IPS-20b (cell line): ENCODE results near the gene HIC1.

Source experiments
- H3K27ac ChIP-seq: one replicate; pipeline ENCODE4 v1.5.1; 2013; ENCODE audit warnings: low read length
- H3K27me3 ChIP-seq: 2 replicates; pipeline ENCODE4 v1.6.1; 2013; ENCODE audit warnings: mild to moderate bottlenecking, low read length, inconsistent platforms; ENCODE audit not compliant: insufficient read depth
- H3K36me3 ChIP-seq: 2 replicates; pipeline ENCODE4 v1.6.1; 2013; ENCODE audit warnings: low read depth, mild to moderate bottlenecking, inconsistent platforms, low read length, moderate library complexity; ENCODE audit not compliant: insufficient read depth
- H3K4me1 ChIP-seq: 2 replicates; pipeline ENCODE4 v1.6.1; 2013; ENCODE audit warnings: mild to moderate bottlenecking, control low read depth, inconsistent platforms, low read length, moderate library complexity; ENCODE audit not compliant: insufficient read depth
- H3K4me3 ChIP-seq: 2 replicates; pipeline ENCODE4 v1.5.1; 2013; ENCODE audit warnings: mild to moderate bottlenecking, low read length, inconsistent platforms
- H3K9ac ChIP-seq: 2 replicates; pipeline ENCODE4 v1.6.1; 2013; ENCODE audit warnings: low read depth, mild to moderate bottlenecking, inconsistent platforms, low read length, moderate library complexity
- H3K9me3 ChIP-seq: 2 replicates; pipeline ENCODE4 v1.6.1; 2013; ENCODE audit warnings: mild to moderate bottlenecking, low read depth, low read length, inconsistent platforms; ENCODE audit not compliant: insufficient read depth

HIC1 gene

DNA sequence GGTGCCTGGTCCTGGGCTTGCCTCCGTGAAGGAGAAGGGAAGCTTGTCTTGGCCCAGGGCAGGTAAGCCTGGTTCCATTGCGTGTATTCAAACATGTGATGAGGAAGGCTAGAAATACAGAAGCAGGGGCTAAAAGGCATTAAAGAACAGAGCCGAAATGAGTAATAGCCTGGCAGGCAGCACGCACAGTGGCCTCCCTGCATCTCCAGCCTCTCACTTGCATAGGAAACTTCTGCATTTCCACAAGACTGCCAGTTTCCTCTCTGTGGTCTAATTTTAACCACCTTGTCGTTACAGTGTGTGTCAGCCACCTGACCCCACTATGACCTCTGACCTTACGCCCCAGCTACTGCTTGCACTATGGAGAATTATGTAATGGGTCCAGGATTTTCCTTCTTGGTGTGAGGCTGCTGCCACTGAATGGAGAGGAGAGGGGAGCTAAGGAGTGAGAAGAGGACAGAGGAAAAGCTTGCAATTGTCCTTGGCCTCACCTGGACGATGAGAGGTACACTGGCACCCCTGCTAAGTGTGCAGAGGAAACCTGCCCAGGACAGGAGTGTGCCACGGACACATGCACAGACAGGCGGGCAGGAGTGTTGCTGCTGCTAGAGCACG is 32.8 kb downstream of the HIC1 start:
- Histone ChIP-seq H3K4me1 (peaks cover 13% of the 10 kb centered on the region), H3K36me3 (no peaks in the 10 kb centered on the region), H3K9me3 (no peaks in the 10 kb centered on the region), H3K27ac (no peak overlapping the region), H3K4me3 (no peak overlapping the region), H3K27me3 (no peaks in the 10 kb centered on the region), H3K9ac (no peak overlapping the region)

- no peak overlapping the region for H3K4me3 ChIP-seq
- H3K9ac ChIP-seq: no peak overlapping the region
- H3K27ac ChIP-seq: no peak overlapping the region
- H3K4me1 ChIP-seq: peaks cover 13% of the 10 kb centered on the region
- no peaks in the 10 kb centered on the region for H3K9me3 ChIP-seq
- H3K36me3 ChIP-seq: no peaks in the 10 kb centered on the region
- H3K27me3 ChIP-seq: no peaks in the 10 kb centered on the region
These were observed 34.1 kb downstream of the HIC1 start for GRCh38 chr17:2089021-2089422.

GRCh38 chr17:2090210-2090641 is 35.3 kb downstream of the HIC1 start:
- H3K27ac ChIP-seq: no peak overlapping the region
- no peak overlapping the region for H3K4me3 ChIP-seq
- H3K9me3 ChIP-seq: no peaks in the 10 kb centered on the region
- H3K4me1 ChIP-seq: peaks cover 13% of the 10 kb centered on the region
- H3K9ac ChIP-seq: peak overlapping the region; percentile 38; the same call in 1 of the 2 replicates
- H3K27me3 ChIP-seq: no peaks in the 10 kb centered on the region
- H3K36me3 ChIP-seq: no peaks in the 10 kb centered on the region

- H3K27me3 ChIP-seq: no peaks in the 10 kb centered on the region
- H3K36me3 ChIP-seq: no peaks in the 10 kb centered on the region
- H3K4me1 ChIP-seq: peaks cover 13% of the 10 kb centered on the region
- H3K4me3 ChIP-seq: no peak overlapping the region; the same call in 1 of the 2 replicates
- H3K27ac ChIP-seq: peak overlapping the region; percentile 9
- H3K9me3 ChIP-seq: no peaks in the 10 kb centered on the region
- peak overlapping the region; percentile 38; the same call in 1 of the 2 replicates for H3K9ac ChIP-seq
These were observed 36.1 kb downstream of the HIC1 start for GRCh38 chr17:2090804-2091534.

DNA sequence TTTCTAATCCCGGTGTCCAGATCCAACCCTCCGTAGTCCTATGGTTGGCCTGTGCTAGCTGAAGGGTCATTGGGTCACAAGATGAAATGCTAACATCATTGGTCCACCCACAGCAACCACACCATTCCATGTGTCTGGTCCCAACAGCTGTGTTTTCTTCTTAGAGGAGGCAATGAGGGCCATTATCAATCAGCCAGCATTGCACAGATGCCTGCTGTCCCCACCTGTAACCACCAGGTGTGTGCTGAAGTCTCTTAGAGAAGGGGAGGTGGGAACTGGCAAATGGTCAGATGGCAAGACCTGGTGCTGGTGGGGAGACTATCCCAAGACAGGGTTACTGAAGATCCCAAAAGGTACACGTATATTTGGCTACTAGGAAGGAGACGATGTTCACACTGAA is 37.4 kb downstream of the HIC1 start:
- peaks cover 13% of the 10 kb centered on the region for H3K4me1 ChIP-seq

DNA sequence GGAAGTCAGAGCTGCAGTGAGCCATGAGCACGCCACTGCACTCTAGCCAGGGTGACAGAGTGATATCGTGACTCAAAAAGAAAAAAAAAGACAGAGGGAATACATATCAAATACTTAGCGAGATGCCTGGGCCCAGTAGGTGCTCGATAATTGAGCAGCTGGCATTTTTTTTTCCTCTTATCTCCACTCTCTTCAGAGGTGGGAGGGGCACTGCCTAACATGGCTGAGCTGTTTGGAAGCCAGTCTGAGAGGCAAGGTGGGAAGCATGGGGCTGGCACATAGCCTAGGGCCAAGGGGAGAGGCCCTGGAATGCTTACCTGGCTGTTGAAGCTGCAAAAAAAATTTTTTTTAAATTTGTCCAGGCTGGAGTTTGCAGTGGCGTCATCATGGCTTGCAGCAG is 38.4 kb downstream of the HIC1 start:
- no peak overlapping the region for H3K9ac ChIP-seq
- H3K4me1 ChIP-seq: peaks cover 13% of the 10 kb centered on the region
- H3K4me3 ChIP-seq: no peak overlapping the region
- no peak overlapping the region for H3K27ac ChIP-seq
- no peaks in the 10 kb centered on the region for H3K36me3 ChIP-seq
- no peaks in the 10 kb centered on the region for H3K9me3 ChIP-seq
- H3K27me3 ChIP-seq: no peaks in the 10 kb centered on the region

More for the DNA sequence above, 37.4 kb downstream of the HIC1 start:
- no peak overlapping the region for H3K9ac ChIP-seq
- no peaks in the 10 kb centered on the region for H3K9me3 ChIP-seq
- H3K27ac ChIP-seq: no peak overlapping the region
- no peaks in the 10 kb centered on the region for H3K27me3 ChIP-seq
- no peaks in the 10 kb centered on the region for H3K36me3 ChIP-seq
- no peak overlapping the region for H3K4me3 ChIP-seq

DNA sequence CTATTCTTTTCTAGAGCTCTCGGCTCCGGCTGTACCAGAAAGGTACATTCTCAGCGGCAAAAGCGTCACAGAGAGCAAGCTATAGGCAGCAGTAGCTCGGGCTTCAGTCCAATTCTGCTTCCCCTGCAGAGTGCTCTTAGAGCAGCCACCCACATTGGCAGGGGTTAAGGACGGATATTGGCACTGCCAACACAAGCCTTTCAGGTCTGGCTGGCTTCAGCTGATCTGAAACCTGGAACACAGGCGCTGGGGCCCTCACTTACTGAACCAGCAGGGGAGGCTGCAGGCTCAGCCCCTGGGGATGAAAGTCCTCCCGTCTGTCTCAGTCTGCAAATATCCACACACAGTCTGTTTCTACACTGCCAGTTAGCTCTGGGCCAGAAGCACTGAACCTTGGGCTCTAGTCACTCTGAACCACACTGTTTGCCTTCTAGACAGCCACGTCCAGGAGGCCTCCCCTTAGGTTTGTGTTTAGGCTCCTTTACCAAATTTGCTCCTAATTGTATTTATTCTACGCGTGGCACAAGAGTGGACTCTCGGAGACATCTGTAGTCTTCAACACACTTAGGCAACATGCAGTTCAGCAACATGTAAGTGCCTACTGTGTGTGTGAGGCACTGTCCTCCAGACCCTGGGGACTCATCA is 40.1 kb downstream of the HIC1 start:
- no peaks in the 10 kb centered on the region for H3K36me3 ChIP-seq
- H3K4me3 ChIP-seq: no peak overlapping the region
- no peaks in the 10 kb centered on the region for H3K9me3 ChIP-seq
- H3K27ac ChIP-seq: no peak overlapping the region
- H3K9ac ChIP-seq: peak overlapping the region; percentile 52; the same call in 1 of the 2 replicates
- peaks cover 13% of the 10 kb centered on the region for H3K4me1 ChIP-seq
- H3K27me3 ChIP-seq: no peaks in the 10 kb centered on the region

- Histone ChIP-seq H3K4me1 (peaks cover 9% of the 10 kb centered on the region), H3K9me3 (no peaks in the 10 kb centered on the region), H3K27ac (no peak overlapping the region), H3K9ac (peak overlapping the region; percentile 52; the same call in 1 of the 2 replicates), H3K36me3 (no peaks in the 10 kb centered on the region), H3K4me3 (no peak overlapping the region), H3K27me3 (no peaks in the 10 kb centered on the region)
These were observed 40.6 kb downstream of the HIC1 start for GRCh38 chr17:2095536-2095910.

DNA sequence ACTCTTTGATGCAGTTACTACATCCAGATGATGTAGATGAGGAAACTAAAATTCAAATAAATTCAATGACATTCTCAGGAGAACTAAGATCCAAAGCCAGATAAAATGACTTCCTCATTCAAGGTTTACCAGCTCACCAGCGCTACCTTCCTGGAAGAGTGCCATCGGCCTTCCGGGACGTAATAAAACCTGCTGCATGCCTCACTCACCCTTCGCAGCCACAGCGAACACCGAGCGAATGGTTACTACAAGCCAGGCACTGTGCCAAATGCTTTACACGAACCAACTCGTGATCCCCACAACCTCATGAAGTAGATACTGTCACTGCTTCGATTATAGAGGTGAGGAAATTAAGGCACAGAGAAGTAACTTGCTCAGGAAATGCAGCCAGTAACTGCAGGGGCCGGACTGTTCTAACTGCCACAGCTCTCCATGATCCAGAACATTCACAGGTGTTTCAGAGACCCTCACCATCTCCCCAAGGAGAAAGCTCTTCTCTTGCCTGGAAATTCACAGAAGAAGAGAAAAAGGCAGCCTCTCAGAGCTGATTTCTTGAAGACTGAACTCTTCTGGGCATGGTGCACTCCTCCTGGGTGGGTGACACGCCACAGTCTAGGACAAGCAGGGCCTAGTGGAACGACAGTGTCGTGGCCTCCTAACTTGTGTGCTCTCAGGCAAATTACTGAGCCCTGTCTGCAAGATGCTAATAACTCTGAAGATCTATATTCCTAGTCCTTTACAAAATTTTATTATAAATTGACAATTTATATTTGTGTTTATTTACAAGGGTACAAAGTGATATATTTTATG is 46.8 kb downstream of the HIC1 start:
- no peaks in the 10 kb centered on the region for H3K27me3 ChIP-seq
- H3K9ac ChIP-seq: no peak overlapping the region
- no peak overlapping the region for H3K27ac ChIP-seq

DNA sequence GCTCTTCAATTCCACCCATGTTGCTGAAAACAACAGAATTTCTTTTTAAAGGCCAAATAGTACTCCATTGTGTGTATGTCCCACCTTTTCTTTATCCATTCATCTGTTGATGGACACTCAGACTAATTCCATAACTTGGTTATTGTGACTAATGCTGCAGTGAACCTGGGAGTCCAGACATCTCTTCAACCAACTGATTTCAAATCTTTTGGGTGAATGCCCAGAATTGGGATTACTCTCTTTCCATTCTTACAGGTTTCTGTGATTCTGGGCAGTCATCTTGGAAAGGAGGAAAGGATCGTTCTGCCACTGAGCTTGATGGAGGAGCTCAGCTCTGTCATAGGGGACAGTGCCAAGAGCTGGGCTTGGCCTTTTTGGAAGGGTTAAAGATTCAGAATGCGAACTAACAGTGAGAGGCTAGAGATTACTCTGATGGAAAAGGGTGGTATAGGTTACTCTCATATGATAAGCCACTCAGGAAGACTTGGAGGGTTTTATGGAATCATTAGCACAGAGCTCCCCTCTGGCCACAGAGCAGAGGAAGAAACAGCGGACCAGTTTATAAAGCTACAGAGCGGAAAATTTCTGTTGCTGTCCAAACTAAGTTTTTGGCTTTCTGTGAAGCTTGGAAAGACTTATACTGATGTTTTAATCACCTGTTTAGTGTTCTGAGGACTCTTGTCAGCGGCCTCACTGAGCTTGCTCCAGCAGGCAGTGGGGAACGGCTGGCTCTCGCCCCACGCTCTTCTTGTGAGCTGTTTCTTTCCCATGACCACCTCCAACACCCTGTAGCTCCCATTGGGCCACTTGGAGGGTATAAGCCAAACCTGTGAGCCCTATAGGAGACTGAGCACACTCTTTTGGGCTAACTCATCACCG is 48.3 kb downstream of the HIC1 start:
- no peak overlapping the region for H3K4me3 ChIP-seq
- H3K27ac ChIP-seq: no peak overlapping the region
- no peaks in the 10 kb centered on the region for H3K27me3 ChIP-seq
- no peak overlapping the region for H3K9ac ChIP-seq
- H3K9me3 ChIP-seq: no peaks in the 10 kb centered on the region
- no peaks in the 10 kb centered on the region for H3K4me1 ChIP-seq
- no peaks in the 10 kb centered on the region for H3K36me3 ChIP-seq

More for the DNA sequence above, 46.8 kb downstream of the HIC1 start:
- no peaks in the 10 kb centered on the region for H3K4me1 ChIP-seq
- H3K9me3 ChIP-seq: no peaks in the 10 kb centered on the region
- H3K4me3 ChIP-seq: no peak overlapping the region
- H3K36me3 ChIP-seq: no peaks in the 10 kb centered on the region

DNA sequence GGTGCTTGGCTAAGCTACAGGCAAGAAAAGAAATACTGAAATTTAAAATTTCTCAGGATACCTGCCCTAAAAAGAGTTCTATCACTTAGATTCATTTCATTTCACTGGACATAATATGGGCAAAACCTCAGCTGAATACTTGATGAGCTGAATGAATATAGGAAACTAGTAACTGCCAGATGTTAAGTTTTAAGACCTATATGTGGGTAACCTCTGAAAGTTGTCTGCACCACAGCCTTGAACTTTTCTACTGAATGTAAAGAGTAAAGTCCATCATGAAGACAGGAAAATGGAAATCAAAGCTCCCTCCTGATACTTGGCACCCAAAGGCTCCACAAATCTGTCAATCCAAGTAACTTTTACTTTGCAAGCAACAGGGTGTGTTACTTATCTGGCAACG is 50.8 kb downstream of the HIC1 start:
- no peaks in the 10 kb centered on the region for H3K36me3 ChIP-seq
- H3K27me3 ChIP-seq: no peaks in the 10 kb centered on the region
- H3K9ac ChIP-seq: no peak overlapping the region
- H3K27ac ChIP-seq: no peak overlapping the region
- H3K9me3 ChIP-seq: no peaks in the 10 kb centered on the region
- no peak overlapping the region for H3K4me3 ChIP-seq
- H3K4me1 ChIP-seq: no peaks in the 10 kb centered on the region
